ENCODE data around the gene ENGASE.

ENGASE gene

GRCh38 chr17:79050551-79050950 lies 24.1 kb upstream of the ENGASE start:
- no peak overlapping the region for H2BK15ac ChIP-seq (ENCODE audit: low read length)
- no peak overlapping the region for H4K91ac ChIP-seq (ENCODE audit: low read depth, low read length, poor library complexity)
- H2BK5ac ChIP-seq (ENCODE audit: low read length), result no peak overlapping the region
- H3K27me3 ChIP-seq (ENCODE audit: control insufficient read depth in 3 of 3, insufficient read depth in 3 of 3, low read depth in 1 of 3, low read length in 3 of 3), result peaks cover 0 to 22% (median 0%) of the 10 kb centered on the region in 3 experiments
- H2BK12ac ChIP-seq (ENCODE audit: low read length), result no peak overlapping the region
- H2BK120ac ChIP-seq (ENCODE audit: low read depth, low read length), result no peak overlapping the region
- no peak overlapping the region for H3K14ac ChIP-seq (ENCODE audit: low read length)
- no peak overlapping the region for H4K8ac ChIP-seq (ENCODE audit: low read depth, low read length)
- H2AK5ac ChIP-seq (ENCODE audit: low read depth, low read length), result no peak overlapping the region
- no peak overlapping the region for H3K9ac ChIP-seq (ENCODE audit: low read depth, low read length, poor library complexity)
- H3K4ac ChIP-seq (ENCODE audit: low read length), result no peak overlapping the region
- H3K27ac ChIP-seq (replicated peaks; ENCODE audit: low read length), result no peak overlapping the region
- H3K4me3 ChIP-seq (ENCODE audit: low read length in 2 of 2), result peak overlapping the region in 1 of 2 donors; percentile 23
- peaks cover 0 to 13% of the 10 kb centered on the region in 2 donors for H3K4me1 ChIP-seq (ENCODE audit: control insufficient read depth in 2 of 2, insufficient read depth in 1 of 2, low read depth in 1 of 2, low read length in 2 of 2)
- WGBS, 2 donors (ENCODE audit: extremely low coverage in 2 of 2, insufficient read length in 2 of 2, insufficient replicate concordance in 1 of 2), result no CpG with 5 or more reads among the region's 6 CpGs
- H3K79me1 ChIP-seq (ENCODE audit: low read depth, low read length), result no peaks in the 10 kb centered on the region
- H3K4me2 ChIP-seq (ENCODE audit: insufficient read depth, low read length, poor library complexity, severe bottlenecking), result no peak overlapping the region
- peaks cover 8% of the 10 kb centered on the region in 2 donors for H3K9me3 ChIP-seq (replicated peaks in 1 of 2; ENCODE audit: control insufficient read depth in 2 of 2, insufficient read depth in 1 of 2, low read depth in 1 of 2, low read length in 2 of 2)
- no peak for DNase-seq (ENCODE audit: low spot score)
- H3K23ac ChIP-seq (ENCODE audit: low read depth, low read length, poor library complexity), result peak overlapping the region; percentile 29
- no peak overlapping the region for H2AFZ ChIP-seq (ENCODE audit: low read length)
- peak overlapping the region; percentile 33 for H3K18ac ChIP-seq (ENCODE audit: low read length)
- peaks cover 0 to 4% of the 10 kb centered on the region in 2 donors for H3K36me3 ChIP-seq (replicated peaks in 1 of 2; ENCODE audit: control insufficient read depth in 2 of 2, insufficient read depth in 2 of 2, low read length in 2 of 2)

DNA sequence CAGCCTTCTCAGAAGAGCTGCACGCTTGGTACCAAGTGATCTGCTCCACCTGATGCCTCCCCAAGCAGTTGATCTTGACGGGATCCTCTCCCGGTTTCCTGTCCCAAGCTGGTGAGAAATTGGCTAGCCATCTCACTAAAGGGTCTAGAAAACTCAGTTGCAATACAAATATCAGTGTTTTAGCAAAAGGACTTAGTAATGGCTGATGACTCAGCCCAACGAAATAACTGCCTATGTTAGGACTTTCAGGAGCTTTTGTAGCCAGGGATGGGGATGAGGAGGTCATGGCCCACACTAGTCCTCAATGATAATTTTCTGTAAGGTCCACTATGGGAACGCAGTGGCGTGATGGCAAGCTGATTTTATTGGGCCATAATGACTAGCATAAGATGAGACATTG lies 23.3 kb upstream of the ENGASE start:
- H3K4me3 ChIP-seq (ENCODE audit: low read length in 2 of 2), result no peak overlapping the region
- no CpG with 5 or more reads among the region's 6 CpGs for WGBS, 2 donors (ENCODE audit: extremely low coverage in 2 of 2, insufficient read length in 2 of 2, insufficient replicate concordance in 1 of 2)
- H3K79me1 ChIP-seq (ENCODE audit: low read depth, low read length), result no peaks in the 10 kb centered on the region

GRCh38 chr17:79052131-79052530 lies 22.5 kb upstream of the ENGASE start:
- Histone ChIP-seq H3K4ac (ENCODE audit: low read length) (no peak overlapping the region), H2BK15ac (ENCODE audit: low read length) (no peak overlapping the region), H3K23ac (ENCODE audit: low read depth, low read length, poor library complexity) (no peak overlapping the region), H2AFZ (ENCODE audit: low read length) (no peak overlapping the region), H3K4me1 (ENCODE audit: control insufficient read depth in 2 of 2, insufficient read depth in 1 of 2, low read depth in 1 of 2, low read length in 2 of 2) (peaks cover 0 to 11% of the 10 kb centered on the region in 2 donors), H2AK5ac (ENCODE audit: low read depth, low read length) (no peak overlapping the region), H3K18ac (ENCODE audit: low read length) (no peak overlapping the region), H3K4me3 (ENCODE audit: low read length in 2 of 2) (no peak overlapping the region), H3K27me3 (ENCODE audit: control insufficient read depth in 3 of 3, insufficient read depth in 3 of 3, low read depth in 1 of 3, low read length in 3 of 3) (peaks cover 0 to 14% (median 0%) of the 10 kb centered on the region in 3 experiments), H4K91ac (ENCODE audit: low read depth, low read length, poor library complexity) (no peak overlapping the region), H4K8ac (ENCODE audit: low read depth, low read length) (no peak overlapping the region), H3K9me3 (replicated peaks in 1 of 2; ENCODE audit: control insufficient read depth in 2 of 2, insufficient read depth in 1 of 2, low read depth in 1 of 2, low read length in 2 of 2) (peaks cover 8% of the 10 kb centered on the region in 2 donors), H3K4me2 (ENCODE audit: insufficient read depth, low read length, poor library complexity, severe bottlenecking) (no peak overlapping the region), H2BK5ac (ENCODE audit: low read length) (no peak overlapping the region), H3K9ac (ENCODE audit: low read depth, low read length, poor library complexity) (no peak overlapping the region), H3K36me3 (replicated peaks in 1 of 2; ENCODE audit: control insufficient read depth in 2 of 2, insufficient read depth in 2 of 2, low read length in 2 of 2) (peaks cover 0 to 4% of the 10 kb centered on the region in 2 donors), H2BK120ac (ENCODE audit: low read depth, low read length) (no peak overlapping the region), H3K14ac (ENCODE audit: low read length) (no peak overlapping the region), H2BK12ac (ENCODE audit: low read length) (no peak overlapping the region), H3K27ac (replicated peaks; ENCODE audit: low read length) (no peak overlapping the region), H3K79me1 (ENCODE audit: low read depth, low read length) (no peaks in the 10 kb centered on the region)
- no CpG with 5 or more reads among the region's 1 CpG for WGBS, 2 donors (ENCODE audit: extremely low coverage in 2 of 2, insufficient read length in 2 of 2, insufficient replicate concordance in 1 of 2)
- DNase-seq (ENCODE audit: low spot score), result no peak

More for the DNA sequence above, 23.3 kb upstream of the ENGASE start:
- Histone ChIP-seq H3K23ac (ENCODE audit: low read depth, low read length, poor library complexity) (no peak overlapping the region), H3K4ac (ENCODE audit: low read length) (no peak overlapping the region), H3K14ac (ENCODE audit: low read length) (no peak overlapping the region), H3K9ac (ENCODE audit: low read depth, low read length, poor library complexity) (no peak overlapping the region), H4K91ac (ENCODE audit: low read depth, low read length, poor library complexity) (no peak overlapping the region), H2BK12ac (ENCODE audit: low read length) (no peak overlapping the region), H3K36me3 (replicated peaks in 1 of 2; ENCODE audit: control insufficient read depth in 2 of 2, insufficient read depth in 2 of 2, low read length in 2 of 2) (peaks cover 0 to 4% of the 10 kb centered on the region in 2 donors), H3K9me3 (replicated peaks in 1 of 2; ENCODE audit: control insufficient read depth in 2 of 2, insufficient read depth in 1 of 2, low read depth in 1 of 2, low read length in 2 of 2) (peaks cover 8% of the 10 kb centered on the region in 2 donors), H2BK120ac (ENCODE audit: low read depth, low read length) (no peak overlapping the region), H2BK15ac (ENCODE audit: low read length) (no peak overlapping the region), H2AK5ac (ENCODE audit: low read depth, low read length) (no peak overlapping the region), H3K4me1 (ENCODE audit: control insufficient read depth in 2 of 2, insufficient read depth in 1 of 2, low read depth in 1 of 2, low read length in 2 of 2) (peaks cover 0 to 11% of the 10 kb centered on the region in 2 donors), H3K27ac (replicated peaks; ENCODE audit: low read length) (no peak overlapping the region), H4K8ac (ENCODE audit: low read depth, low read length) (no peak overlapping the region), H3K27me3 (ENCODE audit: control insufficient read depth in 3 of 3, insufficient read depth in 3 of 3, low read depth in 1 of 3, low read length in 3 of 3) (peaks cover 0 to 19% (median 0%) of the 10 kb centered on the region in 3 experiments), H2AFZ (ENCODE audit: low read length) (no peak overlapping the region), H3K4me2 (ENCODE audit: insufficient read depth, low read length, poor library complexity, severe bottlenecking) (no peak overlapping the region), H2BK5ac (ENCODE audit: low read length) (no peak overlapping the region), H3K18ac (ENCODE audit: low read length) (no peak overlapping the region)
- no peak for DNase-seq (ENCODE audit: low spot score)

GRCh38 chr17:79053251-79053925 lies 21.2 kb upstream of the ENGASE start:
- H2AK5ac ChIP-seq (ENCODE audit: low read depth, low read length), result no peak overlapping the region
- no peak overlapping the region for H2BK12ac ChIP-seq (ENCODE audit: low read length)
- no peak overlapping the region for H4K8ac ChIP-seq (ENCODE audit: low read depth, low read length)
- H3K4me3 ChIP-seq (ENCODE audit: low read length in 2 of 2), result no peak overlapping the region
- H3K14ac ChIP-seq (ENCODE audit: low read length), result no peak overlapping the region
- no peak overlapping the region for H2BK120ac ChIP-seq (ENCODE audit: low read depth, low read length)
- H3K27me3 ChIP-seq (ENCODE audit: control insufficient read depth in 3 of 3, insufficient read depth in 3 of 3, low read depth in 1 of 3, low read length in 3 of 3), result peaks cover 0 to 7% (median 0%) of the 10 kb centered on the region in 3 experiments
- no peaks in the 10 kb centered on the region for H3K79me1 ChIP-seq (ENCODE audit: low read depth, low read length)
- WGBS, 2 donors (ENCODE audit: extremely low coverage in 2 of 2, insufficient read length in 2 of 2, insufficient replicate concordance in 1 of 2), result no CpG with 5 or more reads among the region's 2 CpGs
- H3K27ac ChIP-seq (replicated peaks; ENCODE audit: low read length), result no peak overlapping the region
- H3K4me1 ChIP-seq (ENCODE audit: control insufficient read depth in 2 of 2, insufficient read depth in 1 of 2, low read depth in 1 of 2, low read length in 2 of 2), result peaks cover 0 to 8% of the 10 kb centered on the region in 2 donors
- H3K9ac ChIP-seq (ENCODE audit: low read depth, low read length, poor library complexity), result no peak overlapping the region
- H3K23ac ChIP-seq (ENCODE audit: low read depth, low read length, poor library complexity), result no peak overlapping the region
- H4K91ac ChIP-seq (ENCODE audit: low read depth, low read length, poor library complexity), result no peak overlapping the region
- no peak overlapping the region for H3K4me2 ChIP-seq (ENCODE audit: insufficient read depth, low read length, poor library complexity, severe bottlenecking)
- no peak overlapping the region for H2AFZ ChIP-seq (ENCODE audit: low read length)
- H3K9me3 ChIP-seq (replicated peaks in 1 of 2; ENCODE audit: control insufficient read depth in 2 of 2, insufficient read depth in 1 of 2, low read depth in 1 of 2, low read length in 2 of 2), result peaks cover 5 to 13% of the 10 kb centered on the region in 2 donors
- no peak overlapping the region for H2BK15ac ChIP-seq (ENCODE audit: low read length)
- no peak for DNase-seq (ENCODE audit: low spot score)
- H3K18ac ChIP-seq (ENCODE audit: low read length), result no peak overlapping the region
- H3K4ac ChIP-seq (ENCODE audit: low read length), result no peak overlapping the region
- H3K36me3 ChIP-seq (replicated peaks in 1 of 2; ENCODE audit: control insufficient read depth in 2 of 2, insufficient read depth in 2 of 2, low read length in 2 of 2), result peaks cover 0 to 1% of the 10 kb centered on the region in 2 donors
- no peak overlapping the region for H2BK5ac ChIP-seq (ENCODE audit: low read length)

Measured in neuronal stem cell (in vitro differentiated cells).